ENCODE results near the gene WDR53.
A peak's percentile ranks its signal among the peaks of the same experiment; 100 is the strongest.
"Not testable (repeated sequence)": the region's sequence is repeated elsewhere in the genome, so short reads cannot be mapped to it uniquely, and the experiment has no call there.

Gene WDR53

DNA sequence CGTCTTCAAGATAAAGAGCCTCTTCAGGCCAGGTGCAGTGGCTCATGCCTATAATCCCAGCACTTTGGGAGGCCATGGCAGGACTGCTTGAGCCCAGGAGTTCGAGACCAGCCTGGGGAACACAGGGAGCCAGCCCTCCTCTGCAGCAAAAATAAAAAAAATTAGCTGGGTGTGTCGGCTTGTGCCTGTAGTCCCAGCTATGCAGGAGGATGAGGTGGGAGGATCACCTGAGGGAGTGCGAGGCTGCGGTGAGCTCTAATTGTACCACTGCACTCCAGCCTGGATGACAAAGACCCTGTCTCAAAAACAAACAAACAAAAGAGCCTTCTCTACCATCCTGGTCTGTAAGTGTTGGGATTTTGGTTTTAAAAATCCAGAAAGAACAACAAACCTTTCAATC lies 11.1 kb downstream of the WDR53 start:
- no peak for DNase-seq

DNA sequence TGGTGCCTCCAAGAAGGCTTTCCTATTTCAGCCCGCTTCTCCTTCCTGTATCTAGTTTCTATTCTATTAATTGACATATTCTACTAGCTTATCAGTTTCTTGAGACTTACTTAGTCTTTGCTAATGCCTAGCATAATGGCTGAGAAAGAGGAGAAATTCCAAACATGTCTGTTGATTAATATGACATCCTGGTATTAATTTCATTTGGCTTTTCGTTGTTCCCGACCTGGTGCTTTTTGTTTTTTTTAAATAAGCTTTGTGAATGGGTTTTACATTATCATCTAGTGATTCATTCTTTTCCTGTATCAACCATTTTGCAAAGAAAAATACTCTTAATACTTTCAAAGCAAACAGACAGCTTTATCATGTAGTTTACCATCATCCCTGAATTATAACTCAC lies 13.1 kb downstream of the WDR53 start:
- no peak for DNase-seq

DNA sequence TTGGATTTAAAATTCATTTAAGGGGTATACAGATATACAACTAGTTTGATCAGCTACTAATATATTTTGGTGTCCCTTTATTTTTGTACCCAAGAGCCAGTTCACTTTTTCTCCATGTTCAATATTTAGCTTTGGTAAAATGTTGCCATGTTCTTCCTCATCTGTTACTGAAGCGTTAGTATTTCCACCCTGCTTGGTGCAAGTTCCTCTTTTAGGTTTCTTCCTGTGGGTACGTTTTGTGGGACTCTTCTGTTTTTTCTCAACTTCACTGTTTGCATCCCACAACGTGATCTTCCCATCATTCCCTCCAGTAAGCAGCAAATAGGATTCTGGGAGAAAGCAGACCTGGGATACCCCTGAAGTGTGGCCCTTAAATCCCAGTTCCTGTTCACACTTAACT lies 14.1 kb downstream of the WDR53 start:
- no peak for DNase-seq

DNA sequence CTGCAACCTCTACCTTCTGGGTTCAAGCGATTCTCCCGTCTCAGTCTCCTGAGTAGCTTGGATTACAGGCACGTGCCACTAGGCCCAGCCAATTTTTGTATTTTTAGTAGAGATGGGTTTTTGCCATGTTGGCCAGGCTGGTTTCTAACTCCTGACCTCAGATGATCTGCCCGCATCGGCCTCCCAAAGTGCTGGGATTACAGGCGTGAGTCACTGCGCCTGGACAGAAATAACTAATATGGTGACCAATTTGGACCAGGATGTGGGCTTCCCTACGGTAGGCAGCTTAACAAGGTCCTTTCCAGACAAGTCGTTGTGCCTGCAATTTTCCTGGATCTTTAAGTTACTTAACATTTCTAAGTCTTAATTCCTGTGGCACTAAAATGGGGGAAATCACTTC lies 14.8 kb downstream of the WDR53 start:
- DNase-seq, result no peak

DNA sequence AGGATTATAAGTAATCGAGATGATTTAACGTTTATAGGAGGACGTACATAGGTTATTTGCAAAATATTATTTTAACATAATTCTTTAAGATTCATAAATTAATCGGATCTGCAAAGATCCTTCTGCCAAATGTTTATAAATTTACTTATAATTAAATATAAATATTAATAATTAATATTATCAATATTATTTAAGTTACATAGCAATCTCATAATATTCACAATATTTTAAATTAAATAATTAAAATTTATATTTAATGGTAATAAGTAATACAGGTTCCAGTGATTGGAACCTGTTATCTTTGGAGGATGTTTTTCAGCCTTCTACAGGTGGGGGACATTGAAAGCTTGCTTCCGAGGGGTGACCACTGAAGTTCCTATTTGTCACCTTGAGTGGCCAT lies 16.1 kb downstream of the WDR53 start:
- DNase-seq, result no peak

DNA sequence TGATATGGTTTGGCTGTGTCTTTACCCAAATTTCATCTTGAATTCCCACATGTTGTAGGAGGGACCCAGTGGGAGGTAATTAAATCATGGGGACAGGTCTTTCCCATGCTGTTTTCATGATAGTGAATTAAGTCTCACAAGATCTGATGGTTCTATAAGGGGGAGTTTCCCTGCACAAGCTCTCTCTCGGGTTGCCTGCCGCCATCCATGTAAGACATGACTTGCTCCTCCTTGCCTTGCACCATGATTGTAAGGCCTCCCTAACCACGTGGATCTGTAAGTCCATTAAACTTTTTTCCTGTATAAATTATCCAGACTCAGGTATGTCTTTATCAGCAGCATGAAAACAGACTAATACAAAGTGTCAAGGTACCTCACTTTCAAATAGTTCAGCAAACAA lies 18.2 kb downstream of the WDR53 start:
- not testable (repeated sequence) for DNase-seq

DNA sequence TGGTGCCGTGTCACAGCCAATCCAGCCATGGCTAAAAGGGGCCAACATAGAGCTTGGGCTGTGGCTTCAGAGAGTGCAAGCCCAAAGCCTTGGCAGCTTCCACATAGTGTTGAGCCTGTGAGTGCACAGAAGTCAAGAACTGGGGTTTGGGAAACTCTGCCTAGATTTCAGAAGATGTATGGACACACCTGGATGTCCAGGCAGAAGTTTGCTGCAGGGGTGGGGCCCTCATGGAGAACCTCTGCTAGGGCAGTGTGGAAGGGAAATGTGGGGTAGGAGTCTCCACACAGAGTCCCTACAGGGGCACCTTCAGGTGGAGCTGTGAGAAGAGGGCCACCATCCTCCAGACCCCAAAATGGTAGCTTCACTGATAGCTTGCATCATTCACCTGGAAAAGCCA lies 19.0 kb downstream of the WDR53 start:
- not testable (repeated sequence) for DNase-seq

DNA sequence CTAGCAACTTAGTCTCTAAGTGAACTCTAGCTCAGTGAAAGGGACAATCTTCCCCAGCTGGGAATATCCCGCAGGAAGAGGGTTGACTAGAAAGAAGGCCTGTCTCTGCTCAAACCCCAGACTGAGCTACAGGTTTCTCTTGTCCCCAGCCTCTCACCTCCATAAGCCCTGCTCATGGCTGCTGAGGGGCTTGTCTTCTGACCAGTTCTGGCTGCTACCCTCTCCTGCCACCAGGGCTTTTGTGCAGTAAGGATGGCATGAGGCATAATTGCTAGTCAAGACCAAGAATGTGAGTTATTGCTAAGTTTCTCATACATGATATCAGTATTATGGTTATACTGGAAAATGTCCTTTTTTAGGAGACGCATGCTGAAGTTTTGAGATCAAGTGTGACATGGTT lies 21.3 kb downstream of the WDR53 start:
- DNase-seq, result no peak

DNA sequence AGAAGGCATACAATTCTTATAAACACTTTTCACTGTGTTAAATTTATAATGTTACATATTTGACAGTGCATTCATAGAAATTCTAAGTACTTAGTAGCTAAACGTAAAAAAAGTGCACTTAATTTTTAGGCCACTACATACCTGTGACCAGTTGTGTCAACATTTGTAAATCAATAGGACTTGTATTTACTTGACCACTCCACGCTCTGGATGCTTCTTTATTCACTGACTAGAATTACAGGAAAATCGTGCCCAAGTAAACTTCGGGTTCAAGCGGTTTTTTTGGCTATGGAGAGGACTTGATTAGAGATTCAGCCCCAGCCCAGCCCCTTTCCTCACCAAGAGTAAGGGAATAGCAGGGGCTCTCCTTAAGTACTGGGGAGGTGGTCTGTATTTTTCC lies 21.8 kb downstream of the WDR53 start:
- no peak for DNase-seq

DNA sequence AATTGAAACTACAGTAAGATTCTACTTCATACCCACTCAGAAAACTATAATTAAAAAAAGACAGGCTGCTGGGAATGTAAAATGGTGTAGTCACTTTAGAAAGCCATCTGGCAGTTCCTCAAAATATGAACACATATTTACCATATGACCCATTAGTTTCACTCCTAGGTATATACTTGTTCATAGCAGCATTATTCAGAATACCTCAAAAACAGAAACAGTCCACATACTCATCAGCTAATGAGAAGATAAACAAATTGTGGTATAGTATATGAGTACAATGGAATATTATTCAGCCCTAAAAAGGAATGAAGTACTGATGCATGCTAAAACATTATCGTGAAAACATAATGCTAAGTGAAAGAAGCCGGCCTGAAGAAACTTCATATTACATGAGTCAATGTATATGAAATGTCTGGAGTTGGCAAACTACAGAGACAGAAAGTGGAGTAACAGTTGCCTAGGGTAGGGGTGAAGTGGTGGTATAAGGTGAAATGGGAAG lies 23.8 kb downstream of the WDR53 start:
- DNase-seq, result no peak

DNA sequence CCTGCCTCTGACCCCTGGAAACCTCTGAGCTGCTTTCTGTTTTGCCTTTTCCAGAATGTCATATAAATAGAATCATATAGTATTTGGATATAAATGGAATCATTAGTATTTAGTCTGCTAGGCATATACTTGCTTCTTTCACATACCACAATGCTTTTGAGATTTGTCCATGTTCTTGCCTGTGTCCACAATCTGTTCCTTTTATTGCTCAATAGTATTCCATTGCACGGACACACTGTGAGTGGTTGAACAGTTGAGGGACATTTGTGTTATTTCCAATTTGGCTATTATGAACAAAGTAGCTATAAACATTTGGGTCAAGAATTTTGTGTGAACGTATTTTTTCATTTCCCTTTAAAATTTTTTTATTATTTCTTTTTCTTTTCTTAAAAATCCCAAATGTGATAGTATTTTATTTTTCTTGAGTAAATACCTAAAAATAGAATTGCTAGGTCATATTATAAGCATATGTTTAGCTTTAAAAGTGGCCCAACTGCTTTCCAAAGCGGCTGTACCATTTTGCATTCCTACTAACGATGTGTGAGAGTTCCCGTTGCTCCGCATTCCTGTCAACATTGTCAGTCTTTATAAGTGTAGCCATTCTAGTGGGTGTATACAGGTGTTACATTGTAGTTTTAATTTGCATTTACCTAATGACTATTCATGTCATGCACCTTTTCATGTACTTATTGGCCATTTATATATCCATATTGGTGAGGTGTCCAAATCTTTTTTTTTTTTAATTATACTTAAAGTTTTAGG lies 26.5 kb downstream of the WDR53 start:
- no peak for DNase-seq

DNA sequence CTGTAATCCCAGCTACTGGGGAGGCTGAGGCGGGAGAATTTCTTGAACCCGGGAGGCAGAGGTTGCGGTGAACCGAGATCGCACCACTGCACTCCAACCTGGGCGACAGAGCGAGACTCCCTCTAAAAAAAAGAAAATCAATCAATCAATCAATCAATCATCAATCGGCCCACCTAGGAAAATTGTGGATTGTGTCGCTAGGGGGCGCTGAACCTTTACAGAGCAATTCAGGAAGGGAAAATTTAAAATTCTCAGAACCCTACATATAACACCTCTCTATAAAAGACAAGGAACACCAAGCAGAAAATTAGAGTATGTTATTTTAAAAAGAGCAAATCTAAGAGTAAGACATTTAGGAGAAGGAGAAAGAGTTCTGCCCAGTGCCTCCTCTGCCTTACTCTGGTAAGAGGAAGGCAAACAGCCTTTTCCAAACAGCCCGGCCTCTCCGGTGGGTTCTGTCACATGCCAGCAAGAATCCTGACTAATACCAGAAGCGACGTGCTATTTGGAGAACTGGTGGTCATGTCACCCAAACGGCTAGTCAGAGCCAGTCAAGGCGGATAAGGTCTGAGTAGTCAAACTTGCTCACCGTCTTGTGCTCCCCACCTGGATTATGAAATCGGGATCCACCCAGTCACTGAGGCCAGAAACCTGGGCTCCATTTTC lies 30.9 kb downstream of the WDR53 start:
- DNase-seq, result peak; percentile 41 to 67

DNA sequence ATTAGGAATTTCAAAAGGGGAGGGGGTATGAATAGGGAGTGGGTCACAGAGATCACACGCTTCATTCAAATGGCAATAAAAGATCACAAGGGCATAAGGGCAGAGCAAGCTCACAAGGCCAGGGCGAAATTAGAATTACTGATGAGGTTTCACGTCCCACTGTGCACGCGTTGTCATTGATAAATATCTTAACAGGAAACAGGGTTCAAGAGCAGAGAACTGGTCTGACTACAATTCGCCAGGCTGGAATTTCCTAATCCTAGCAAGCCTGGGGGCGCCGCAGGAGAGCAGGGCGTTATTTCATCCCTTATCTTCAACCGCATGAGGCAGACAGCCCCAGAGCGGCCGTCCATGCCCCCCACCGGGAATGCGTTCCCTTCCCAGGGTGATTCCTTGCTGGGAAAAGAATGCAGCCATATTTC lies 35.1 kb downstream of the WDR53 start:
- no peak for DNase-seq

DNA sequence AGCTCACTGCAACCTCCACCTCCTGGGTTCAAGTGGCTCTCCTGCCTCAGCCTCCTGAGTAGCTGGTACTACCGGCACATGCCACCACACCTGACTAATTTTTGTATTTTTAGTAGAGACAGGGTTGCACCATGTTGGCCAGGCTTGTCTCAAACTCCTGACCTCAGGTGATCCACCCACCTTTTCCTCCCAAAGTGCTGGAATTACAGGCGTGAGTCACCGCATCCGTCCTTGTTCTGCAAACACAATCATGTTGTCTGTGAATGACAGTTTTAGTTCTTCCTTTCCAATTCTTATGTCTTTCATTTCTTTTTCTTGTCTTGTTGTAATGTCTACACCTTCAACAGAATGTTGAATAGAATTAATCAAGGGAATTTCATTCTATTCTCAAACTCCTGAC lies 36.9 kb downstream of the WDR53 start:
- no peak for DNase-seq

DNA sequence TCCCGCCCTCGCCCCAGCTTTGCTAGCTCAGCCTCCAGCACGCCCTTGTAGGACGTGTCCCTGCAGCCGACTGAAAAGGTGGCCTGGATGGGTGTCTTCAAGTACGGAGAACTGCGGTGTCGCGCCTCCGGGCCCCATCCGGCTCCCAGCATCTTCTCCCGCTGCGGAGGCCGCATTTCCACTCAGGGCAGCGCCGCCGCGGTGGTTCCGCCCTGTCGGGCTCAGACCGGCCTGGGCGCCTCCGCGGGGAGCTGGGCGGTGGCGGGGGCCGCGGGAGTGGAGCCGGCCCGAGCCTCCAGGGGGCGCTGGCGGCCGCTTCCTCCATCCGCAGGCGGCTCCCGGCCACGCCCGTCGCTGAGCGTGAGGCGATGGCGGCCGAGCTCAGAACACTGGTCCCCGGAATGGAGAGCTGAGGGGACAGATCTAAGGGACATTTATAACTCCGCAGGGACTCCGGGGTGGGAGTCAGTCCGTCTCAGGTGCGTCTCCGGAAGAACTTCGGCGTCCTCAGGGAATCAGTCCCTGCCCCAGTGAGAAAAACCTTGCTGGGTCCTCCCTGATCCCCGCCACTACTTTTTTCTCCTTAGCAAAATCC lies 39.6 kb downstream of the WDR53 start:
- peak; percentile 61 to 75 for DNase-seq

DNA sequence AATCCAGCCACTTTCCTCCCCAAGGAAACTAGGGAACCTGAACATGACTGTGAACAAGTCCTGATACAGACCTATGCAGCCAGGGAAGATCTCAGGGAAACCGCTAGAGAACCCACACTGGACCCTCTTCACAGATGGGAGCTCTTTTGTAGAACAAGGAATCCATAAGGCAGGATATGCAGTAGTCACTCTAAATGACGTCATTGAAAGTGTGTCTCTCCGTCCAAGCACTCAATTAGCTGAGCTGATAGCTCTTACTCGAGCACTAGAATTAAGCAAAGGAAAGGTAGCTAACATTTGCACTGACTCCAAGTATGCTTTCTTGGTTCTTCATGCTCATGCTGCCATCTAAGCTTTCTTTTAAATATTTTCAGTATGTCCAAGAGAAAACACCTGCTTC lies 43.2 kb downstream of the WDR53 start:
- no peak for DNase-seq

DNA sequence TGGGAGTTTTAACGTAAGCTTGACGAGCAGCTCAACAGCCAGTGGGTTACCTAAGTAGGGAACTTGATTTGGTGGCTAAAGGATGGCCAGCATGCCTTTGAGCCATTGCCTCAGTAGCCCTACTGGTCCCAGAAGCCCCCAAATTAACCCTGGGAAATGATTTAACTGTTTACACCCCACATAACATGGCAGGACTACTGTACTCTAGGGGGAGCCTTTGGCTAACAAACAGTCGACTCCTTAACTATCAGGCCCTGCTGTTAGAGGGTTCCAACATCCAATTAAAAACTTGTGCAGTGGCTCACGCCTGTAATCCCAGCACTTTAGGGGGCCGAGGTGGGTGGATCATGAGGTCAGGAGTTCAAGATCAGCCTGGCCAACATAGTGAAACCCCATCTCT lies 43.8 kb downstream of the WDR53 start:
- DNase-seq, result no peak

DNA sequence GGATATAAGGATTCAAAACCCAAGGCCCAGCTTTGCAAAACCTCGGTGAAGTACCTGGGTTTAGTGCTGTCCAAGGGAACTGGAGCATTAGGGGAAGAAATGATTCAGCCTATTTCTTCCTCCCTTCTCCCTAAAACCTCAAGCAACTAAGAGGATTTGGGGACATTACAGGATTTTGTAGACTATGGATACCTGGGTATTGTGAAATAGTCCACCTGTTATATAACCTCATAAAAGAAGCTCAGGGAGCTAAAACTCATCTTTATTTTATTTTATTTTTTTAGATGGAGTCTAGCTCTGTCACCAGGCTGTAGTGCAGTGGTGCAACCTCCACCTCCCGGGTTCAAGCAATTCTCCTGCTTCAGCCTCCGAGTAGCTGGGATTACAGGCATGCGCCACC lies 44.5 kb downstream of the WDR53 start:
- DNase-seq, result no peak

DNA sequence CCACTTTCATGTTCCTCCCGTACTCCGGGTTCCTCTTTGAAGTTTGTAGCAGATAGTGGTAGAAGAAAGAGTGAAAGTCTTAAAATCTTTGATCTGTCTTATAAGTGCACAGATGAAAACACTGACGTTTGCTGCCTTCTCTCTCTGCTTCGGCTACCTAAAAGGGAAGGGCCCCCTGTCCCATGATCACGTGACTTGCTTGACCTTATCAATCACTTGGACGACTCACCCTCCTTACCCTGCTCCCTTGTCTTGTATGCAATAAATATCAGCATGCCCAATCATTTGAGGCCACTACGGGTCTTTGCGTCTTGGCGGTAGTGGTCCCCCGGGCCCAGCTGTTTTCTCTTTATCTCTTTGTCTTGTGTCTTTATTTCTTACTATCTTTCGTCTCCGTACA lies 47.1 kb downstream of the WDR53 start:
- not testable (repeated sequence) for DNase-seq

DNA sequence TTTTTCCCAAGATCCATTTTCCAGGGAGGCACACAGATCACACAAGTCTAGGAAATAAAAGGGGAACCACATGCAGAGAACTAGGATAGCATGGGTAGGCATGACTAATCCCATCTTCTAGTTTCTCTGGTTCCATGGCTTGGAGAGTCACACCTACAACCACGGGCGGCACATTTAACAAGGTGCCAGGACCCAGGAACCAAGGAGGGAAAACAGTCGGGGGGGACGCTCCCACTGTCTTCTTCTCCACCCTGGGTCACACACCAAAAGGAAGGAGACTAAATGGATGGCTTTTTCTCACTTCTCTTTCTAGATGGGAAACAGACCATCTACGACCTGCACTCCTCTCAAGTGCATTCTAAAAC lies 48.7 kb downstream of the WDR53 start:
- peak in 1 of 2 donors; percentile 30 for DNase-seq

DNA sequence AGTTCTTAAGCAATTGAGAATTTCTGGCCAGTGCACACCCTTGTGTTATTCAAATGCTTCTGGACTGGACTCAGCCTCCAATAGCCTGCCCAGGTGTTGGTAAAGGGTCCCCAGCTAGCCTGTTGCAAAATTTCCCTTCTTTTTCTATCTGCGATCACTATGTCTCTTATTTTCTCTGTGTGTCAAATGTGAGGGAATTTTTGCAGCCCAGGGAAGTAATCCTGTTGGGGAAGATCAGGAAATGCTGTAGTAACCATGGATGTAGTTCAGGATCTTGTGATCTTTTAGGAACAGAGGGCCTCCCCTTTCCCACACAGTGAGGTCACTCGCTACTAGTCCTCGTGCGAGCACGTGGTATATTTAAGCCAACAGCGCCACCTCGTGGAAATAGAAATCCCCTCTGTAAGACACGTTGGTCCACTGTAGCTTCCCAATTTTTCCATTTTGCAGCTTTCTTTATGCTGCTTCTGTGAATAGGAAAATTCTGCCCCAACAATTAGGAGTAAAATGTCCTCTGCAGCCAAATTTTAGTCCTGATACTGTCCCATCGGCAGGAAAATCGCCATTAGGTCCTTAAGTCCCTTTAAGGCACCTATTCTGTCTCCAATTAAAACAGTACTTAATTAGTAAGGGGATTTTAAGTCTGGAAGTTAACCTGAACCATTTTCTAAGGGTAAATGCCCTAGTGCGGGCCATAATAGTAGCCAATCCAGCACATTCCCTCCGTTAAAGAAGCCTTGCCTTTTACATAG lies 49.2 kb downstream of the WDR53 start:
- peak; percentile 50 to 64 for DNase-seq

DNA sequence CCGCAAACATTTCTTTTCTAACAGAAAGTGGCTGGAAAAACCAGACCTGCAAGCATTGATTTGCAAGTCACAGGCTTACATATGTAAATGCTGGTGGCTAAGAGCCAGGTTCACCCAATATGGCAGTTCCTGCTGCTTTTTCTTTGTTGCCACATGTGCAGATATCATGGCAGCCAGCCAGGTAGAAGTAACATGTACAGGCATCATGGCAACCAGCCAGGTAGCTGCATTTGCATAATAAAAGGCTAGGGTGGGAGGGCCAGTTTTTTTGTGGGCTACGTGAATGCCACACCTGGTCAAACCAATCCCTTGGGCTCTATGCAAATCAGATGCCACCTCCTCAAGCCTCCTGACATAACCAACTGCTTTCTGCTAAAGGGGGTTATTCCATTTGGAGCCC lies 50.4 kb downstream of the WDR53 start:
- no peak for DNase-seq

DNA sequence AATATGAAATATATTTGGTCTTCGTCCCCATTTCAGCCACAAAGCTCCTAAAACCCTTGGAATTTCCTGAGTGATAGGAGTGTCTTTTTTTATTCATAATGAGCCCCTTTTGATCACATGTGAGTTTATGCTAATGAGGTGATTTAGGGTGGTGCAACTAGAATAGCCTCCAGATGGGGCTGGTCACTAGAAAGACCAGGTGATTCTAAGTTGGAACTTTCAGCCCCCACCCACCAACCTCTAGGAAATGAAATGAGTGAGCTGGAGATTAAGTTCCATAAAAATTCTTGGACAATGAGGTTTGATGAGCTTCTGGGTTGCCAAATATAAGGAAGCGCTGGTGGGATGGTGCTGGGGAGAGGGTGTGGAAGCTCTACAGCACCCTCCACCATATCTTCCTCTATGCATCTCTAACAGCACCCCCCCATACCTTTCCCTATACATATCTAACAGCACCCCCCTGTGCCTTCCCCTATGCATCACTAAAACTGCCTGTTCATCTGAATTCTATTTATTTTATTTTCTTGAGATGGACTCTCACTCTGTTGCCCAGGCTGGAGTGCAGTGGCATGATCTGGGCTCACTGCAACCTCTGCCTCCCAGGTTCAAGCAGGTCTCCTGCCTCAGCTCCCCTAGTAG lies 51.1 kb downstream of the WDR53 start:
- DNase-seq, result no peak

All from CD4-positive, alpha-beta T cell treated with Interleukin-4 for 1 hour (primary cell).